GM12864 (cell line): ENCODE results near the gene FBXO10.

ENCODE experiments used
- DNase-seq: peaks from one replicate; pipeline ENCODE4 v3.0.0-alpha.2; 2011; ENCODE audit warnings: low read depth
- H3K4me3 ChIP-seq: 2 replicates; pipeline ENCODE4 v1.5.1; 2011; ENCODE audit warnings: mild to moderate bottlenecking, low read depth, low read length, control low read depth
- TF ChIP-seq, protein P1 (sequence below): IDR thresholded peaks from 2 replicates; pipeline ENCODE4 v1.5.1; 2011; ENCODE audit warnings: low read depth, mild to moderate bottlenecking, moderate library complexity, low read length, control low read depth, inconsistent platforms; ENCODE audit errors: missing control alignments

FBXO10 gene

DNA sequence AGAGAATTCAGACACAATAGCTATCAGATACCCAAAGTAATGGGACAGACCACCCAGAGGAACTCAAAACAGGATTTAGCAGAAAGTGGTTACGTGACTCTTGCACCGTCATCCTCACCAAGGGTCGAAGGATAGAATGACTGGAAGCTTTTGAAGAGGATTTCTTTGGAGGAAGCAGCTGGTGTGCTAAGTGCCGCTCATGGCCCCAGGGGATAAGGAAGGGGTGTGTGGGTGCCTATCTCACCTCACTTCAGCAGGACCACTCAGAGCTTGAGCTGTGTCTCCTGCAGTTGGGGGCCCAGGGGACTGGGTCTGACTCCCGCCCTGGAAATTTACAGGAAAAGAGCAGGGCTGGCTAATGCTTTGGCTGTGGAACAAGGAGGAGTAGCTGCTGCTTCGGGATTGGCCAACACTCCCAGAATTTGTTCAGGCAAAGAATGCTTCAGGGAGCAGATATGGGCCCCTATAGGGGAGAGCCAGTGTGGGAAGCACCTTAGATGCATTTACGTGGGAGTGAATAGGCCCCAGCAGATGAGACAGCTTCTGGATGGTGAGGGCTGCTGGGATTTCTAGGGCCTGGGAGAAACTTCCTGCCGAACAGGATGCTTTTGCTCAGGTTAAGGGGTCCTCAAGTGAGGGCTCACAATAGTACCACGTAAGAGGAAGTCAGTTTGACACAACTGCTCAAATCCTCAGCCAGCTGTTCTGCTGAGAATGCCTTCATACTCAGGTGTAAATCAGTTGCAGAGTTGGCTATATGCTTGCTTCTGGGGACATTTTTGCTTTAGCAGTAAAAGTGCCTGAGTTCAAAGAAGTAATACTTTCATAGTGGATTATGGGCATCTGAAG lies 45.3 kb upstream of the FBXO10 start:
- TF ChIP-seq, protein P1, sequence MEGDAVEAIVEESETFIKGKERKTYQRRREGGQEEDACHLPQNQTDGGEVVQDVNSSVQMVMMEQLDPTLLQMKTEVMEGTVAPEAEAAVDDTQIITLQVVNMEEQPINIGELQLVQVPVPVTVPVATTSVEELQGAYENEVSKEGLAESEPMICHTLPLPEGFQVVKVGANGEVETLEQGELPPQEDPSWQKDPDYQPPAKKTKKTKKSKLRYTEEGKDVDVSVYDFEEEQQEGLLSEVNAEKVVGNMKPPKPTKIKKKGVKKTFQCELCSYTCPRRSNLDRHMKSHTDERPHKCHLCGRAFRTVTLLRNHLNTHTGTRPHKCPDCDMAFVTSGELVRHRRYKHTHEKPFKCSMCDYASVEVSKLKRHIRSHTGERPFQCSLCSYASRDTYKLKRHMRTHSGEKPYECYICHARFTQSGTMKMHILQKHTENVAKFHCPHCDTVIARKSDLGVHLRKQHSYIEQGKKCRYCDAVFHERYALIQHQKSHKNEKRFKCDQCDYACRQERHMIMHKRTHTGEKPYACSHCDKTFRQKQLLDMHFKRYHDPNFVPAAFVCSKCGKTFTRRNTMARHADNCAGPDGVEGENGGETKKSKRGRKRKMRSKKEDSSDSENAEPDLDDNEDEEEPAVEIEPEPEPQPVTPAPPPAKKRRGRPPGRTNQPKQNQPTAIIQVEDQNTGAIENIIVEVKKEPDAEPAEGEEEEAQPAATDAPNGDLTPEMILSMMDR = no peak
- H3K4me3 ChIP-seq = no peak overlapping the region
- DNase-seq = no peak

DNA sequence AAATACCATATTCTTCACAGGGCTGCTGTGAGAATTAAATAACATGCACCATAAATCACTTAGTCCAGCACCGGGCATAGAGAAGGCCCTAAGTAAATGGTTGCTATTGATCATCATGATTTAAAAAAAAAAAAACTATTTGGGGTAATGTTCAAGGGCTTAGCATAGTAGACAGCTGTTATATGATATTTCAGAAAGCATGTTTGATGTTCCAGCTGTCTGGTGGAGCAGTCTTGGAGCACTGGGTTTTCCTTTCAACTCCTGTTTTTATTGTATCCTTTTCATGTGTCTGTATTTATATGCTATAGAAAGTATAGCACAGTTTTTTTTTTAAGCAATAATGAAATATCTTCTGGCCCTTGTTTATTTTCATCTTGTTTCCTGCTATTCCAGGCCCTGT lies 44.2 kb upstream of the FBXO10 start:
- TF ChIP-seq, protein P1 = no peak
- H3K4me3 ChIP-seq = no peak overlapping the region
- DNase-seq = no peak

DNA sequence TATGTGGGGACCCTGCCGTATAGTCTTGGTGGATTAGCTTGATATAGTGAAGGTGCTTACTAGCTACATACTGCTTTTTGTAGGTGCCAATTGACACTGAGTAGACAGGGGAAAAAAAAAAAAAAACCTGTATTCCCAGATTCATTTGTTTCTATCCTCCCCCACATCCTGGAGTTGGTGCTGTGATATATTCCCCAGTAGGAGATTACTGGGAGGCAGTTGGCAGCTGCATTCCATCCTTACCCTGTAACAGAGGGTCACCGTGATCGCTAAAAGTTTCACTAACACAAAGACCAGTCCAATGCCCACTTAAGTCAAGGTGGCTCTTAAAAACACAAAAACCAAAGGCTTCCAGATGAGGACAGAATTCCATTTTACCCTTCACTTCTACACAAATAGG lies 43.6 kb upstream of the FBXO10 start:
- no peak for DNase-seq
- TF ChIP-seq, protein P1 = no peak
- no peak overlapping the region for H3K4me3 ChIP-seq

DNA sequence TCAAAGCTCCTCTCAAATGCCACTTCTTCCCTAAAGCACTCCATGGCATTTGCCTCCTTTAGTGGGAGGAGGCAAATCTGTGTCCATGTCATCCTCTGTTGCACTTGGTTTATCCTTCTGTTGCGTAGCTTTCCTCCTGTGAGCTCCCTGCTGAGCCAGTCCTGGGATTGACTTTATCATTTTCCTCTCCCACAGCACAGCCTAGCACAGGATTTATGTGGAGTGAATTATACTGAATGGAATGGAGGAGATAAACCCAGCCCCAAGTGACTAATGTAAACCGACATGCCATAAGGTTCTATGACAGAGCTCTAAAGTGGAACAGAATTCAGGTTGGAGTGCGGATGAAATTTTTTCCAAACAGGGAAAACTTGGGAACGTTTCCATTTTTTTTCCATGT lies 42.6 kb upstream of the FBXO10 start:
- TF ChIP-seq, protein P1 = no peak
- no peak overlapping the region for H3K4me3 ChIP-seq
- DNase-seq = no peak

DNA sequence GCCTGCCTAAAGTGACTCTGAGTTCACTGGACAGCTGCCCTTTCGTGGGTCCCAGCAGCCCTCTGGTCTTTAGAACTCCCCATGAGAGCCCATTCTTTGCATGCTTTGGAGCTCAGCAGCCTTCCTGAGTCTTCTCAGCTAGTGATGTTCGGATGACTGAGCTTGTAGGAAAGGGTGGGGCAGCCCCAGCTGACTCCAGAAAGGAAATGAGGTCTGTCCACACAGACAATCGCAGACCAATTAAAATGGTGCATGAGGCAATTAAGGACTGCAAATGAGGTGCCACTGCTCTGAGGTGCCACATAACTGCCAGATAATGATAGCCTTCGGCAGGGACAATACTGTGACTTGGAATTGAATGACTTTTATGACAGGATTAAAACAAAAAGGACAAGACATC lies 41.7 kb upstream of the FBXO10 start:
- TF ChIP-seq, protein P1 = no peak
- no peak for DNase-seq
- H3K4me3 ChIP-seq = no peak overlapping the region

DNA sequence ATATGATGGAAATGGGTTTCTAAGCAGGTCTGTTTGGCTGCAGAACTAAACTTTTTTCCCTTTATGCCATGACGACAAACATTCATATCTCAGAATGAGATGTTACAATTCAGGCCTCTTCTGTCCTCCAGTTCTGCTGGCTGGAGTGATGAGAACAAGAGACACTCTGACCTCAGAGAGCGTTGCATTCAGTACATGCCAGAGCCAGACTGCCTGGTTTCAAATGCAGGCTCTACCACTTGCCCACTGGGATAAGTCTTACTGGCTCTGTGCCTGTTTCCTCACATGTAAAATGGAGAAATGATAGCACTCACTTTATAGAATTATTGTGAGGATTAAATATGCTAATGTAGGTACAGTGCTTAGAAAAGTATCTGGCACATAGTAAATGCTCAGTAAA lies 41.0 kb upstream of the FBXO10 start:
- no peak overlapping the region for H3K4me3 ChIP-seq
- DNase-seq = no peak
- TF ChIP-seq, protein P1 = no peak

DNA sequence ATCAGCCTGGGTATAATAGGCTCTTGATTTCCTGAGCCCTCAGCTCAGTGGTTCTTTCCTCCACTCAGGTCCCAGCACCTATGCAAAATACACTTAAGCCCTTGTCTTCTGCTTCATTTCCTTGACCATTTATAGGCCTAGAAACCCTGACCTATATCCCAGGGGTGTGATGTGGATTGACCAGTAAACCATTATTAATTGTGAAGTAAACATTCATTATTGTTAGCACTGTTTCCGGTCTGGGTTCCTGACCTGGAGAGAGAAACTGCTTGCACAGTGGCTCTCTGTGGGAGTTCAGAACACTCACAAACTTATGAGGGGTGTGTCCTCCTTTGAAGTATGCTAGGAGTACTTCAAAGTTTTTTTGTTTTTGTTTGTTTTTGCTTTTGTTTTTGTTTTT lies 35.8 kb upstream of the FBXO10 start:
- no peak for DNase-seq
- TF ChIP-seq, protein P1 = no peak
- H3K4me3 ChIP-seq = no peak overlapping the region
